HepG2 (cell line): ENCODE results near the gene SLC25A33. TPM values are rescaled to one million over a fixed set of nuclear protein-coding genes. Genes with fewer than 3 reads are reported as not detected.

Source experiments
- ADNP ChIP-seq: sonication (generic); formaldehyde crosslinking; IDR thresholded peaks from 2 replicates; pipeline ENCODE4 v1.4.0; 2020; ENCODE audit warnings: missing genetic modification reagents
- GATAD1 ChIP-seq: IDR thresholded peaks from 2 replicates; pipeline ENCODE4 v1.6.1; 2016; ENCODE audit warnings: missing genetic modification reagents, missing compliant biosample characterization
- GLMP ChIP-seq: sonication (generic); formaldehyde crosslinking; IDR thresholded peaks from 2 replicates; pipeline ENCODE4 v1.9.0; 2021; ENCODE audit warnings: missing genetic modification reagents, mild to moderate bottlenecking, borderline replicate concordance
- HCFC1 ChIP-seq: fragments of 150-350 bp; IDR thresholded peaks from 2 replicates; pipeline ENCODE4 v1.6.1; 2014; ENCODE audit warnings: low read depth, low read length
- MED13 ChIP-seq: sonication (generic); formaldehyde crosslinking; IDR thresholded peaks from 2 replicates; pipeline ENCODE4 v1.5.0; 2020; ENCODE audit warnings: missing genetic modification reagents
- NR1H2 ChIP-seq: sonication (generic); formaldehyde crosslinking; IDR thresholded peaks from 2 replicates; pipeline ENCODE4 v1.8.1; 2022; ENCODE audit warnings: low read depth, missing genetic modification reagents, borderline replicate concordance
- TAF1 ChIP-seq: sonication (generic); formaldehyde crosslinking; IDR thresholded peaks from 2 replicates; pipeline ENCODE4 v1.4.0; 2020; ENCODE audit warnings: missing genetic modification reagents
- THAP11 ChIP-seq: IDR thresholded peaks from 2 replicates; pipeline ENCODE4 v1.6.1; 2016; ENCODE audit warnings: missing biosample characterization, missing genetic modification reagents
- ZBTB26 ChIP-seq: IDR thresholded peaks from 2 replicates; pipeline ENCODE4 v1.6.1; 2016; ENCODE audit warnings: missing compliant biosample characterization, missing genetic modification reagents, borderline replicate concordance
- ZBTB3 ChIP-seq: sonication (generic); formaldehyde crosslinking; IDR thresholded peaks from 2 replicates; pipeline ENCODE4 v1.4.0; 2020; ENCODE audit warnings: low read depth, mild to moderate bottlenecking, moderate library complexity, missing genetic modification reagents, borderline replicate concordance
- ZBTB4 ChIP-seq: sonication (generic); formaldehyde crosslinking; IDR thresholded peaks from 2 replicates; pipeline ENCODE4 v1.4.0; 2020; ENCODE audit warnings: missing genetic modification reagents, mild to moderate bottlenecking, borderline replicate concordance
- ZNF230 ChIP-seq: sonication (generic); formaldehyde crosslinking; IDR thresholded peaks from 2 replicates; pipeline ENCODE4 v1.4.0; 2020; ENCODE audit warnings: mild to moderate bottlenecking, missing genetic modification reagents
- ZNF550 ChIP-seq: sonication (generic); formaldehyde crosslinking; IDR thresholded peaks from 2 replicates; pipeline ENCODE4 v1.4.0; 2020; ENCODE audit warnings: mild to moderate bottlenecking, missing genetic modification reagents, borderline replicate concordance
- ZNF570 ChIP-seq: sonication (generic); formaldehyde crosslinking; IDR thresholded peaks from 2 replicates; pipeline ENCODE4 v1.4.0; 2020; ENCODE audit warnings: mild to moderate bottlenecking, missing genetic modification reagents, borderline replicate concordance
- ZSCAN25 ChIP-seq: sonication (generic); formaldehyde crosslinking; IDR thresholded peaks from 2 replicates; pipeline ENCODE4 v1.8.0; 2022; ENCODE audit warnings: mild to moderate bottlenecking, missing genetic modification reagents
- polyA plus RNA-seq, 8 experiments: library from polyadenylated mRNA; depleted of rRNA in 3 of 8; stranded (reverse) in 7 of 8; unstranded in 1 of 8; fragments of >200 nt; fragmentation: Illumina TruSeq in 4 of 8; extraction: Trizol in 4 of 8; gene quantifications; 2 replicates each; pipeline versions ENCODE4 v1.2.1 to v1.2.3, GENCODE V29; 2011 to 2016; ENCODE audit warnings: low read depth in 4 of 8, missing spikeins in 1 of 8, mixed read lengths in 1 of 8; ENCODE audit not compliant: insufficient read depth in 1 of 8
- total RNA-seq, 5 experiments: library from RNA; depleted of rRNA; stranded (reverse); fragments of >200 nt; fragmentation: Illumina TruSeq; extraction: Trizol; gene quantifications; 2 replicates each; pipeline ENCODE4 v1.2.3, GENCODE V29; 2016; ENCODE audit warnings: low read depth in 1 of 5
- TF ChIP-seq, protein P1 (sequence below): sonication (generic); formaldehyde crosslinking; IDR thresholded peaks from 2 replicates; pipeline ENCODE4 v1.4.0; 2020; ENCODE audit warnings: missing genetic modification reagents, mild to moderate bottlenecking, borderline replicate concordance
- TF ChIP-seq, protein P2 (sequence below): sonication (generic); formaldehyde crosslinking; IDR thresholded peaks from 2 replicates; pipeline ENCODE4 v1.4.0; 2020; ENCODE audit warnings: missing genetic modification reagents, borderline replicate concordance

Gene SLC25A33
- total and polyA plus RNA-seq, 2 of the 13 experiments (the other 11 are each of a cell fraction or from before 2014, with no cell fraction given), result 15.4 to 50.3 TPM

GRCh38 chr1:9537863-9538668 lies 1.2 kb upstream of the SLC25A33 start (continued):
- TF ChIP-seq ZBTB26 (CRISPR knock-in tag) (peak; percentile 47; the same call in 1 of the 2 replicates), ZSCAN25 (CRISPR knock-in tag) (no peak), ZNF550 (CRISPR knock-in tag) (no peak), ZBTB4 (CRISPR knock-in tag) (0 out of 2 replicates have a peak, but pooled peaks have one; percentile 38), THAP11 (CRISPR knock-in tag) (peak; percentile 69), GLMP (CRISPR knock-in tag) (no peak), ADNP (CRISPR knock-in tag) (no peak), ZBTB3 (CRISPR knock-in tag) (0 out of 2 replicates have a peak, but pooled peaks have one; percentile 67), NR1H2 (CRISPR knock-in tag) (no peak), MED13 (CRISPR knock-in tag) (peak; percentile 65; the same call in 1 of the 2 replicates), GATAD1 (CRISPR knock-in tag) (peak; percentile 52; the same call in 1 of the 2 replicates), HCFC1 (no peak), TAF1 (peak; percentile 72), ZNF230 (peak; percentile 54; the same call in 1 of the 2 replicates), ZNF570 (CRISPR knock-in tag) (no peak)
- TF ChIP-seq, protein P1, sequence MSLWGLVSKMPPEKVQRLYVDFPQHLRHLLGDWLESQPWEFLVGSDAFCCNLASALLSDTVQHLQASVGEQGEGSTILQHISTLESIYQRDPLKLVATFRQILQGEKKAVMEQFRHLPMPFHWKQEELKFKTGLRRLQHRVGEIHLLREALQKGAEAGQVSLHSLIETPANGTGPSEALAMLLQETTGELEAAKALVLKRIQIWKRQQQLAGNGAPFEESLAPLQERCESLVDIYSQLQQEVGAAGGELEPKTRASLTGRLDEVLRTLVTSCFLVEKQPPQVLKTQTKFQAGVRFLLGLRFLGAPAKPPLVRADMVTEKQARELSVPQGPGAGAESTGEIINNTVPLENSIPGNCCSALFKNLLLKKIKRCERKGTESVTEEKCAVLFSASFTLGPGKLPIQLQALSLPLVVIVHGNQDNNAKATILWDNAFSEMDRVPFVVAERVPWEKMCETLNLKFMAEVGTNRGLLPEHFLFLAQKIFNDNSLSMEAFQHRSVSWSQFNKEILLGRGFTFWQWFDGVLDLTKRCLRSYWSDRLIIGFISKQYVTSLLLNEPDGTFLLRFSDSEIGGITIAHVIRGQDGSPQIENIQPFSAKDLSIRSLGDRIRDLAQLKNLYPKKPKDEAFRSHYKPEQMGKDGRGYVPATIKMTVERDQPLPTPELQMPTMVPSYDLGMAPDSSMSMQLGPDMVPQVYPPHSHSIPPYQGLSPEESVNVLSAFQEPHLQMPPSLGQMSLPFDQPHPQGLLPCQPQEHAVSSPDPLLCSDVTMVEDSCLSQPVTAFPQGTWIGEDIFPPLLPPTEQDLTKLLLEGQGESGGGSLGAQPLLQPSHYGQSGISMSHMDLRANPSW (CRISPR knock-in tag), result no peak
- TF ChIP-seq, protein P2, sequence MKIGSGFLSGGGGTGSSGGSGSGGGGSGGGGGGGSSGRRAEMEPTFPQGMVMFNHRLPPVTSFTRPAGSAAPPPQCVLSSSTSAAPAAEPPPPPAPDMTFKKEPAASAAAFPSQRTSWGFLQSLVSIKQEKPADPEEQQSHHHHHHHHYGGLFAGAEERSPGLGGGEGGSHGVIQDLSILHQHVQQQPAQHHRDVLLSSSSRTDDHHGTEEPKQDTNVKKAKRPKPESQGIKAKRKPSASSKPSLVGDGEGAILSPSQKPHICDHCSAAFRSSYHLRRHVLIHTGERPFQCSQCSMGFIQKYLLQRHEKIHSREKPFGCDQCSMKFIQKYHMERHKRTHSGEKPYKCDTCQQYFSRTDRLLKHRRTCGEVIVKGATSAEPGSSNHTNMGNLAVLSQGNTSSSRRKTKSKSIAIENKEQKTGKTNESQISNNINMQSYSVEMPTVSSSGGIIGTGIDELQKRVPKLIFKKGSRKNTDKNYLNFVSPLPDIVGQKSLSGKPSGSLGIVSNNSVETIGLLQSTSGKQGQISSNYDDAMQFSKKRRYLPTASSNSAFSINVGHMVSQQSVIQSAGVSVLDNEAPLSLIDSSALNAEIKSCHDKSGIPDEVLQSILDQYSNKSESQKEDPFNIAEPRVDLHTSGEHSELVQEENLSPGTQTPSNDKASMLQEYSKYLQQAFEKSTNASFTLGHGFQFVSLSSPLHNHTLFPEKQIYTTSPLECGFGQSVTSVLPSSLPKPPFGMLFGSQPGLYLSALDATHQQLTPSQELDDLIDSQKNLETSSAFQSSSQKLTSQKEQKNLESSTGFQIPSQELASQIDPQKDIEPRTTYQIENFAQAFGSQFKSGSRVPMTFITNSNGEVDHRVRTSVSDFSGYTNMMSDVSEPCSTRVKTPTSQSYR (CRISPR knock-in tag), result peak; percentile 87; the same call in 1 of the 2 replicates
